NCI-H1417 treated with DMSO at 0.1 percent for 48 hours (cell line): Measurements from ENCODE around the gene HVCN1.
A peak's percentile ranks its signal among the peaks of the same experiment; 100 is the strongest.
"Not testable (repeated sequence)": the region's sequence is repeated elsewhere in the genome, so short reads cannot be mapped to it uniquely, and the experiment has no call there.

ENCODE experiments used
- DNase-seq: peaks from one replicate; lab custom pipeline; 2025; lab: John Stamatoyannopoulos, UW

The HVCN1 gene

DNA sequence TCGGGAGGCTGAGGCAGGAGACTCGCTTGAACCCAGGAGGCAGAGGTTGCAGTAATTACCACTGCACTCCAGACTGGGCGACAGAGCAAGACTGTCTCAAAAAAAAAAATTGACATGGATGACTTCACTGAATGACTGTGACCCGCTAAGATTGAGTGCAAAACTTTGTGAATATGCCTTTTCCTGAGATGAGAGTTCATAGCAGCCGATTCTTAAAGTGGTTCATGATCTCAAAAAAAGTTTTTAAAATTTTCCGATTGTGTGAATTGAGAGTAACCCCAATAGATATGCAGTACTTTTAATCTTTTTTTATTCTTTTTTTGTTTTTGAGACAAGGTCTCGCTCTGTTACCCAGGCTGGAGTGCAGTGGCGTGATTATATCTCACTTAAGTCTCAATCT is 73.7 kb downstream of the HVCN1 start:
- DNase-seq: no peak

DNA sequence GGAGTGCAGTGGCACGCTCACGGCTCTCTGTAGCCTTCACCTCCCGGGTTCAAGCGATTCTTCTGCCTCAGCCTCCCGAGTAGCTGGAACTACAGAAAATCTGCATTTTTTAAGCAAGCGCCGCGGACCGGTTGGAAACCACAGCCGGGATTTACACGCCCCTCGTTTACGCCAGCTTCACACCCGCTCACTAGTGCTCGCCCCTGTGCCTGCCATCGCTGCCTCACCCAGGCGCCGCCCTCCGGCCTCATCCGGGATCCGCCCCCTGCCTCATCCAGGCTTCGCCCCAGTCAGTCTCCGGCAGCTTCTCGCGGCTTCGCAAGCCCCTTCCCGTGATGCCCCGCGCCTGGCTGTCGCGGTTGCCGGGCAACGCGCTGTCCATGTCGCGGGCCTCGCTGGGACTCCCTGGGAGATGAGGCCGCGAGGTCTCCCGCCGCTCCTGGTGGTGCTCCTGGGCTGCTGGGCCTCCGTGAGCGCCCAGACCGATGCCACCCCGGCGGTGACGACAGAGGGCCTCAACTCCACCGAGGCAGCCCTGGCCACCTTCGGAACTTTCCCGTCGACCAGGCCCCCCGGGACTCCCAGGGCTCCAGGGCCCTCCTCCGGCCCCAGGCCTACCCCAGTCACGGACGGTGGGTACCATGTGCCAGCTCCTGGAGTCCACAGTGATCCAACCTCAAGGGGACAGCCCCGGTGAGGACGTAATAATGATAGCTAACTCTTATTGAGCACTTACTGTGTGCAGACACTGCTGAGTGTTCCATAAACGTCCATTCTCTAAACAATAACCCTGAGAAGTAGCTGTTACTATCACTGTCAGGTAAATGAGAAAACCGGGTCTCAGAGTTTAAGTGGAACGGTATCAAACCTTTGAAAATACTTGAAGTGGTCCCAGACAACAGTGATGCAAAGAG is 74.9 kb downstream of the HVCN1 start, which contains the start of gene TCTN1:
Gene TCTN1 (plus strand): TSS at position 359 of the 914 bp plus-strand sequence. CDS start 54 bp downstream, at position 413.
- DNase-seq: peak; percentile 89

DNA sequence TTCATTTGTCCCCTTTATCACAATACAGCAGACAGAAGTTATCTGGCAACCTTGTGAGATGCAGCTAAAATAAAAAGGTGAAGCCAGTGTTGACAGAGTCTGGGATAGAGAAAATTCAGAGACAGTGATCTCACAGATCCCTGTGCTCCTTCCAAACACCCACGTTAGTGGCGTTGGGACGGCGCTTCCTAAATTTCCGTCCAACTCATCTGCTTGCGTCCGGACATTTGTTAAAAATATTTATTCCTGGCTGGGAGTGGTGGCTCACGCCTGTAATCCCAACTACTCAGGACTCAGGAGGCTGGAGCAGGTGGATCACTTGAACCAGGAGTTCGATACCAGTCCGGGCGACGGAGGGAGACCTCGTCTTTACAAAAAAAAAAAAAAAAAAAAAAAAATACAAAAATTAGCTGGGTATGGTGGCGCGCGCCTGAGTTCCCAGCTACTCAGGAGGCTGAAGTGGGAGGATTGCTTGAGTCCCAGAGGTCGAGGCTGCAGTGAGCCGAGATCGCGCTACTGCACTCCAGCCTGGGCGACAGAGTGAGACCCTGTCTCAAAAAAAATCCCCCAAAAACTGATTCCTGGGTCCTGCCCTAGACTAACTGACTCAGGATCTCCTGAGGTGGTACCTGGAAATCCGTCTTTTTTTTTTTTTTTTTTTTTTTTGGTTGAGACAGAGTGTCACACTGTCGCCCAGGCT is 75.7 kb downstream of the HVCN1 start:
- no peak for DNase-seq

DNA sequence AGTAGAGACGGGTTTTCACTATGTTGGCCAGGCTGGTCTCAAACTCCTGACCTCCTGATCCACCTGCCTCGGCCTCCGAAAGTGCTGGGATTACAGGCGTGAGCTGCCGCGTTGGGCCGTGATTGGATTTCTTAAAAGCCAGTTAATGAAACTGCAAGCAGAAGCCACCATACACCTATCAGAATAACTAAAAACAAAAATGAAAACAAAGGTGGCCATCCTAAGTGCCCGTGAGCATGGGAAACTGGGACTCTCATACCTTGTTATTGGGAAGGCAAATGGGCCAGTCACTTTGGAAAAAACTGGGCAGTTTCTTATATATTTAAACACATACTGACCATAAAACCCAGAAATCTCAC is 82.7 kb downstream of the HVCN1 start:
- DNase-seq: no peak

DNA sequence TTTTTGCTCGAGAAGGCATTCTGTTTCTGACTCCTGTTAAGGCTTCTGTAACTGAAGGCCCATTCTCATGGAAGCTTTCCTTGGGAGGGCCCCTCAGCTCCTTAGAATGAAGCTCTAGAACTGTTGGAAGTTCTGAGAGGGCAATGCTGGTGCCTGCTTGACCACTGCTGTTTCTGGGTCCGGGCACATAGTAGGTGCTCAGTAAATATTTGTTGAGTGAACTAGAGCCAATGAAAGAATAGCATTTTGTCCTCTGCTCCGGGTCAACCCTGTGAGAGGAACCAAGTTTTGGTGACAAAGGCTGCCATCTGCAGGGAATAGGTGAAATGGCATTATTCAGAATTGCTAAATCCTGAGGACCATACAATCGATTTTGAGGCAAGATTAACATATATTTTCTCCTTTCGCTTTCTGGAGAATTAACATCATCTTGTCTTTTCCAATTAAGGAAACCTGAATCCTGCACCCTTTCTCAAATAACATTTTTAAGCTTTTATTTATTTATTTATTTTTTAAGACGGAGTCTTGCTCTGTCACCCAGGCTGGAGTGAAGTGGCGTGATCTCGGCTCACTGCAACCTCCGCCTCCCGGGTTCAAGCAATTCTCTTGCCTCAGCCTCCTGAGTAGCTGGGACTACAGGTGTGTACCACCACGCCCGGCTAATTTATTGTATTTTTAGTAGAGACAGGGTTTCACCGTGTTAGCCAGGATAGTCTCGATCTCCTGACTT is 86.7 kb downstream of the HVCN1 start:
- DNase-seq: not testable (repeated sequence)

DNA sequence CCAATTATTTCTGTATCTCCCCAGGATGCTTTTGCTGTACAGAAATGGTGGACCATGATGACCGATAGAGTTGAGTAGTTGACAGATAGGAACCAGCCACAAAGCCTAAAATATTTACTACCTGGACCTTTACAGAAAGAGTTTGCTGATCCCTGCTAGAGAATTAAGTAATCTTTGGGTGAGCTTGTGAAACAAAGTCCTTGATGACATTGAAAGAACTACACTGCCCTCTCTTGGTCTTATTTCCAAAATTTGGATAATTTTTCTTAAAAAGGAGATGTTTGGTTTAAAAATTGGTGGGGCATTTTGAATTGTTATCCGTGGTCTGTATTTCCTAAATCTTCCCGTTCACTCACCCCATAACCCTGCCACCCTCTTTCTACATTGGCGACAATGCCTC is 88.7 kb downstream of the HVCN1 start:
- no peak for DNase-seq

DNA sequence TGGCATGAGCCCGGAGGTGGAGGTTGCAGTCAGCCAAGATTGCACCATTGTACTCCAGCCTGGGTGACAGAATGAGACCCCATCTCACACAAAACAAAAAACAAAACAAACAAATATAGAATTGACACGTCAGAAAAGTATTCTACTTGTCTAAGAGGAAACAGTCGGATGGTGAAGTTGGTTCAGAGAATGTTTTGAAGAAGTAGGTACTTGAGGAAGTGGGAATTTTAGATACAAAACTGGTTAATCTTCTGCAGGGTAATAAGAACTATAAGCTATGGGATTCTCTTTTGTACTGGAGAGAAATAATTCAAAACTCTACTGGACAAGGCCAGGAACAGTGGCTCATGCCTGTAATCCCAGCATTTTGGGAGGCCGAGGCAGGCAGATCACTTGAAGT is 89.6 kb downstream of the HVCN1 start:
- DNase-seq: no peak
